HFF-Myc (cell line): ENCODE measurements around the gene SLC22A4.
A peak's percentile ranks its signal among the peaks of the same experiment; 100 is the strongest.

Experiments
- DNase-seq: peaks from one replicate; pipeline ENCODE4 v3.0.0-alpha.2; 2011; ENCODE audit warnings: low read depth; ENCODE audit errors: extremely low read depth
- H3K4me3 ChIP-seq: replicated peaks from 2 replicates; pipeline ENCODE4 v1.5.1; 2011; ENCODE audit warnings: low read depth, mild to moderate bottlenecking, control low read depth, low read length
- CTCF ChIP-seq: IDR thresholded peaks from 2 replicates; pipeline ENCODE4 v1.5.1; 2012; ENCODE audit warnings: mild to moderate bottlenecking, low read depth, low read length, control low read depth; ENCODE audit errors: missing control alignments

Gene SLC22A4

GRCh38 chr5:132271251-132272246 lies 22.6 kb upstream of the SLC22A4 start:
- DNase-seq: no peak

DNA sequence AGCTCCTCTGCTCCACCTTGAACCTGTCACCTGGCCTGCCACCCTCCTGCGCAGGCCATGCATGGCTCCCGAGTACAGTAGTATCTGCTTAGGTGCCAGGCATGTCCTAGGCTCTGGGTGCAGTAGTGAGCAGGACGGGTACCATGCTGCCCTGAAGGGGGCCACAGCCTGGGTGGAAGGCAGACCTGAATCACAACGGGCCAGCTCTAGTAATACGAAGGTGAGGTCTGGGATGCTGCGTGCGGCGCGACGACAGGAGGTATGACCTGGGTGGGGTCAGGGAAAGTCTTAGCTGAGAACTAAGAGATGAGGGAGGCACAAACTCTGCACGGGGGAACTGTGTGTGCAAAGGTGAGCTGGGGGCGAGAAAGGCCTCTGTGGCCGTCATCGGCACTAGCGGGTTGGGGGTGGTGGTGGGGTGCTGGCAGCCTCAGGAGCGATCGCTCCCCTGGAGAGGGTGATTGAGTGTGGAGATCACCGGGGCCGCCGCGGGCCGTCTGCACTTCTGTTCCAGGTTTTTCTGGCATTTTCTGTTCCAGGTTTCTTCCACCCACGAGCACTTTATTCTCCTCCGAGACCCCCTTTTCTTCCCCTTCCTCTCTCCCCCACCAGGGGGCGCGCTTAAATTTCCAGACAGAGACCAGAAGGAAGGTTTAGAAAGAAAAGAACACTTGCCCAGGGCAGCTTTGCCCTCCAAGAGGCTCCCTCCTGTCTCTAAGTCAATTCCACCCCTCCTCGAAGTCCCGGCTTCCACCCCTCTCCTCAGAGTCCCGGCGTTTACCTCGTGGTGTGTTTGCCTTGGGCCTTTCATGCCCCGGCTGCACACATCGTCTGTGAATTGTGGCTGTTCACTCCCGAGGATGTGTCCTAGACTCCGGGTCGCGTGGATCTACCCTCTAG lies 21.6 kb upstream of the SLC22A4 start:
- peak; percentile 86 for TF ChIP-seq CTCF
- DNase-seq: no peak

More at GRCh38 chr5:132271251-132272246, 22.6 kb upstream of the SLC22A4 start:
- TF ChIP-seq CTCF: no peak
- no peak overlapping the region for H3K4me3 ChIP-seq

DNA sequence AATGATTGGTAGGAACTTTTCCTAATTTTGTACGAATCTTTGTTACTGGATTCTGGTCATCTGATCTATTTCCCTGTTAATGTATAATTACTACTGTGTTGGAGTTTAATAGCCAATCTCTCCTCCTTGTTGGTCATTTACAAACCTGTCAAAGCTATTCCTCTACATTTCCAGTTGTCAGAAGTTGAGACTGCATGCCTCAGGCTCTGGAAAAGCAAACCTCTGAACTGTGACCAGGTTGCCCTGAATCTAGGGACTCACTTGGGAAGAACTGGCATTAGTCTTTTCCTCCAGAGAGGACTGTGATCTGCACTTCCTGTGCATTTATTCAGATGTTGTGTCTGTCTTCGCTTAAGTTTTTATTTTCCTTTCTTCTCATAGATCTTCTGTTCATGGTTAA lies 20.6 kb upstream of the SLC22A4 start:
- TF ChIP-seq CTCF: no peak

More for the DNA sequence above, 21.6 kb upstream of the SLC22A4 start:
- H3K4me3 ChIP-seq: no peak overlapping the region

DNA sequence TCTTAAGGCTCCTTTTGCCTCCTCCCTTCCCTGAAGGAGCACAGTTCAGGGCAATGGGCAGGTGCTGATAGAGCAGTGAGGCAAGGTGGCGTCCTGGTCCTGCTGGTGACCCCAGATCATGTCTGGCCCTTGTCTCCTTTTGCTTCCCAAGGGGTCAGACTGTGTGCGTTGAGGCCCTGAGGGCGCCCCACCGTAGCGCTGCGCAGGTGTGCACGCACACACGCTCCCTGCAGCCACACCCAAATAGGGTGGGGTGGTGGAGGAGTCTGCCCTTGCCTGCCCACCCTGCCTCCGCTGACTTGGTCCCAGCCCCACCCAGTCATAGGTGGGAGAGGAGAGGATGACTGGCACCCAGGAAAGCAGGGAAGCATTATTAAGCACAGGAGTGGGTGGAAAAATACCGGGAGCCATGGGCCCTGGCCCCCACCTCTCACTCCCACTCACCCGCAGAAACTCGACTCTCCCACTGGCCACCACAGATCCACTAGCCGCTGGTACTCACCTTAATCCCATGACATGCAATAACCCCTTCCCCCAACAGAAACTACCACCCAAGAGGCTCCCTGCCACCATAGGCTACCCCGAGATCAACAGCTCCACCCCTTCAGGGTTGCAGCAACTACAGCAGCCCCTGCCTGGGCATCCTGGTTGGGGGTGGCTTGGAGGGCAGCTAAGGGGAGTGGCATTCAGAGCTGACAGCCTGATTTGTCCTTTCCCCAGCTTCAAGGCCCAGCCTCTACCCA lies 20.0 kb upstream of the SLC22A4 start:
- TF ChIP-seq CTCF: no peak
- DNase-seq: no peak
- H3K4me3 ChIP-seq: no peak overlapping the region

More for the DNA sequence above, 20.6 kb upstream of the SLC22A4 start:
- no peak for DNase-seq
- H3K4me3 ChIP-seq: no peak overlapping the region

DNA sequence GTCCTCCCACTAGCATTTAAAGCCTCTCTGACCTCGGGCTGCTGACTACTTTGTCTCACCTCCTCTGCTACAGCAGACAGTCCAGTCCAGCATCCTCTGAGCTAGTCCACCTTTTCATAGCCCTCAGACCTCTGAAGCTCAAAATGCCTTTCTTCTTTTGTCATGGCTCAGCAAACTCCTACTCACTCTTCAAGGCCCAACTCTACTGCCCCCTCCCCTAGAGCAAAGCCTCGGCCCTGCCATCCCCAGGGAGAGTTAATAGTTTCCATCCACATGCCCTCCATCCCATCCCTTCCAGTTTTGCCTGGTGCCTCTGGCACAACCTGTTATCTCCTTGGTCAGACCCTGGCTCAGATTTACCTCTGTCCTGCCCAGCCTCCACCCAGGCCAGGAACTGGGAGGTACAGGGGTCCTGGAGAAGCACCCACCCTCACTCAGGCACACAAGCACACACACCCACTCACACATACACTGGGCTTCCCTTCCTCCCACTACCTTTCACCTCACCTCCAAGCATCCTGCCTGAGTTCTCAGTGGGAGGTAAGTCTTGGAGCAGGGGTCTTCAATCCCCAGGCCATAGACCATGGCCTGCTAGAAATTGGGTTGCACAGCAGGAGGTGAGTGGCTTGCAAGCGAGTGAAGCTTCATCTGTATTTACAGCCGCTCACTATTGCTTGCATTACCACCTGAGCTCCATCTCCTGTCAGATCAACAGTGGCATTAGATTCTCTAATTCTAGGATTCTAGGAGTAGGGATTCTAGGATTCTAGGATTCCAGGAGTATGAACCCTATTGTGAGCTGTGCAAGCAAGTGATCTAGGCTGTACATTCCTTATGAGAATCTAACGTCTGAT lies 18.6 kb upstream of the SLC22A4 start:
- H3K4me3 ChIP-seq: no peak overlapping the region
- DNase-seq: no peak
- TF ChIP-seq CTCF: no peak
